GM18498 (cell line): ENCODE measurements around the gene PIK3C2B.

Experiments
- ATAC-seq: cut with Tn5 transposase; IDR thresholded peaks from one replicate; pipeline ENCODE4 v1.9.1; 2021; ENCODE audit warnings: mild to moderate bottlenecking, moderate library complexity; ENCODE audit not compliant: unreplicated experiment

Gene PIK3C2B

GRCh38 chr1:204478921-204479320, 15.7 kb downstream of the PIK3C2B start:
- ATAC-seq: no peak

- no peak for ATAC-seq
Observed at GRCh38 chr1:204478172-204478899, 16.3 kb downstream of the PIK3C2B start.

GRCh38 chr1:204477036-204477740, 17.4 kb downstream of the PIK3C2B start:
- no peak for ATAC-seq

GRCh38 chr1:204476563-204476962, 18.0 kb downstream of the PIK3C2B start:
- ATAC-seq: no peak

GRCh38 chr1:204475656-204476432, 18.8 kb downstream of the PIK3C2B start:
- ATAC-seq: no peak

- ATAC-seq: no peak
Observed at GRCh38 chr1:204473400-204473965, 21.1 kb downstream of the PIK3C2B start.

GRCh38 chr1:204472660-204473059, 21.9 kb downstream of the PIK3C2B start:
- no peak for ATAC-seq

GRCh38 chr1:204471687-204472086, 22.9 kb downstream of the PIK3C2B start:
- ATAC-seq: no peak

- no peak for ATAC-seq
Observed at GRCh38 chr1:204469304-204469703, 25.3 kb downstream of the PIK3C2B start.

- no peak for ATAC-seq
Observed at GRCh38 chr1:204468766-204469302, 25.8 kb downstream of the PIK3C2B start.

- ATAC-seq: no peak
Observed at GRCh38 chr1:204468206-204468605, 26.4 kb downstream of the PIK3C2B start.

GRCh38 chr1:204466416-204467405, 27.9 kb downstream of the PIK3C2B start:
- ATAC-seq: no peak

- ATAC-seq: peak; percentile 78
Observed at GRCh38 chr1:204465546-204466415, 28.8 kb downstream of the PIK3C2B start.

GRCh38 chr1:204464701-204465100, 29.9 kb downstream of the PIK3C2B start:
- no peak for ATAC-seq

GRCh38 chr1:204464187-204464631, 30.4 kb downstream of the PIK3C2B start:
- no peak for ATAC-seq

GRCh38 chr1:204463125-204464060, 31.2 kb downstream of the PIK3C2B start:
- no peak for ATAC-seq

- no peak for ATAC-seq
Observed at GRCh38 chr1:204462229-204462561, 32.4 kb downstream of the PIK3C2B start.
